ENCODE measurements around the gene SCGB2A2.

Gene SCGB2A2

DNA sequence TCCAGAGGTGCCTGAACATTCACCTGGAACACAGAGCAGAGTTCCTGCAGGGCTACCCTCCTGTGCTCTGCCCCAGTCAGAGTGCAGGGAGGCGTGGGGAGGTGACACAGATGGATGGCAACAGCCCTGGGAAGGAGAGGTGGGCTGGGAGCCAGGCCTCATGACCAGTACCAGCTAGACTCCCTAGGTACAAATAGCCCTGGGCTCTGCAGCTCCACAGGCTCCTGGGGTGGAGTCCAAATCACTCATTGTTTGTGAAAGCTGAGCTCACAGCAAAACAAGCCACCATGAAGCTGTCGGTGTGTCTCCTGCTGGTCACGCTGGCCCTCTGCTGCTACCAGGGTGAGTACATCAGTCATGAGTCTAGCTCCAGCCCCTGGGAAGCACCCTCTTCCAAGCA lies 27.9 kb upstream of the SCGB2A2 start, which contains the start of gene SCGB1D2:
TSS of gene SCGB1D2 (plus strand) at position 219 of the 400 bp plus-strand sequence. CDS start at position 288, 69 bp downstream.
- TF ChIP-seq, protein P1, sequence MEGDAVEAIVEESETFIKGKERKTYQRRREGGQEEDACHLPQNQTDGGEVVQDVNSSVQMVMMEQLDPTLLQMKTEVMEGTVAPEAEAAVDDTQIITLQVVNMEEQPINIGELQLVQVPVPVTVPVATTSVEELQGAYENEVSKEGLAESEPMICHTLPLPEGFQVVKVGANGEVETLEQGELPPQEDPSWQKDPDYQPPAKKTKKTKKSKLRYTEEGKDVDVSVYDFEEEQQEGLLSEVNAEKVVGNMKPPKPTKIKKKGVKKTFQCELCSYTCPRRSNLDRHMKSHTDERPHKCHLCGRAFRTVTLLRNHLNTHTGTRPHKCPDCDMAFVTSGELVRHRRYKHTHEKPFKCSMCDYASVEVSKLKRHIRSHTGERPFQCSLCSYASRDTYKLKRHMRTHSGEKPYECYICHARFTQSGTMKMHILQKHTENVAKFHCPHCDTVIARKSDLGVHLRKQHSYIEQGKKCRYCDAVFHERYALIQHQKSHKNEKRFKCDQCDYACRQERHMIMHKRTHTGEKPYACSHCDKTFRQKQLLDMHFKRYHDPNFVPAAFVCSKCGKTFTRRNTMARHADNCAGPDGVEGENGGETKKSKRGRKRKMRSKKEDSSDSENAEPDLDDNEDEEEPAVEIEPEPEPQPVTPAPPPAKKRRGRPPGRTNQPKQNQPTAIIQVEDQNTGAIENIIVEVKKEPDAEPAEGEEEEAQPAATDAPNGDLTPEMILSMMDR (IDR thresholded peaks at IDR 0.05) = peak; percentile 27; the same call in 1 of the 2 replicates

DNA sequence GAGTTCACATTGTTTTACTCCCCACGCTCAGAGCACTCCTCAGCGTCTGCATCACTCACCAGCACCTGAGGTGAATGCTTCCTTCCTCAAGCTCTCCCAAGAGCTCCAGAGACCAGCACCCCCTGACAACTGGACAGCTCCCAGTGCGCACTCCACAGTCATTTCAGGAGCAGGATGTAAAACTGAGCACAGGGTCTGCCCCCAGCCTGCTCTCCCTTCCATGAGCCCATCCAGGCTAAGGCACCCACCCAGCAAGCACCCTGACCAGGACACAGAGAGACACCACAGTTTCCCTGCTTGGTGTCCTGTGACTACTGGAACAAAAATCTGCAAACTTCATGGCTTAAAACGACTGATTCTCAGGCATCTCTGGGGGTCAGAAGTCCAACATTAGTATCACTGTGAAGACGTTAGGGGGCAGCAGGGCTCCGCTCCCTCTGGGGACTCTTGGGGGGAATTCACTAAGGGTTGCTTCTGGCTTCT lies 24.6 kb upstream of the SCGB2A2 start:
- TF ChIP-seq, protein P1 (IDR thresholded peaks at IDR 0.05) = 0 out of 2 replicates have a peak, but pooled peaks have one; percentile 30

DNA sequence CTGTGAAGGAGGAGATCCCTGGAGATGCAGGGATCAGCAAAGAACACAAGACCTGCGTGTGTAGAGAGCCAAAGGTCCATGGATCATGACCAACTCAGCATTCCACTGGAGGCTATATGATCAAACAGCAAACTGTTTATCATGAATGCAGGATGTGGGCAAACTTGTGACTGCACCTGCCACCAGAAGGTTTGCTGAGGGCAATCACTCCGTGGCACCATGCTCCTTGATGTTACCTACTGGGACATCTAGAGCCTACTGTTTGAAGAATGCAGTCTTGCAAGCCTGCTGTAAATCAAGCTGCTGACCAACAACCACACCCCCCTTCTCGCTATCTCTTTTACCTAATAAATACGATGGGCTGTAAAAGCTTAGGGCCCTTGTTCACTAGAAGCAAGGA lies 18.3 kb upstream of the SCGB2A2 start:
- TF ChIP-seq, protein P1 (IDR thresholded peaks at IDR 0.05) = no peak

DNA sequence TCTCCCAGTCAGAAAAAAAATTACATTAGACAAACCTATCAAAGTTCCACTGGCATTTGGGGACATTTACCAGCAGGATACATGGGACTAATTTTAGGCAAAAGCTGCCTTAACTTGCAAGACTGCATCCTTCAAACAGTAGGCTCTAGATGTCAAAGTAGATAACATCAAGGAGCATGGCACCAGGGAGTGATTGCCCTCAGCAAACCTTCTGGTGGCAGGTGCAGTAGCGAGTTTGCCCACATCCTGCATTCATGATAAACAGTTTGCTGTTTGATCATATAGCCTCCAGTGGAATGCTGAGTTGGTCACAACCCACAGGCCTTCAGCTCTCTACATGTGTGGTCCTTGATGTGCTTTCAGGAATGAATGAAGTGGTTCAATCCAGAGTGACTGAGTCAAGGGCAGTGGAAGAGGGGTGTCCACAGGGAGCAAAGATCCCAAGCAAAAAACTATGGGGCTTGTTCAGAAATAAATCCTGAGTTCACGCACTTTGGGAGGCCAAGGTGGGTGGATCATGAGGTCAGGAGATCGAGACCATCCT lies 15.9 kb upstream of the SCGB2A2 start:
- TF ChIP-seq, protein P1 (IDR thresholded peaks at IDR 0.05) = no peak

DNA sequence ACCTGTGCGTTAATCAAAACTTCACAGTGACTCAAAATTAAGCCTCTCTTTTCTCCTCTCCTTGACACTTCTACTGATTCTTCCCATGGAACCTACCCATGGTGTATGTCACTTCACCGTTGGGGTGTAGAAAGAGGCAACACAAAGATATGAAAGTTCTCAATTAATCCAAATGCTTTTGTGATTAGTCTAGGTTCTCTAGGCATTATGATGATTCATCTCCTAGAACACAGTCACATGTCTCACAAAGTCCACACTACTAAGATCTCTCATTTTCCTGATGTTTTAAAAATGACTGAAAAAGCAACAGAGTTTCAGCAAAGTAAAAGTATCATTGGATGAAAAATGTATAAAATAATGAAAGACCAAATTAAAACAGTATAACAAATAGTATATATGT lies 13.7 kb upstream of the SCGB2A2 start:
- TF ChIP-seq, protein P1 (IDR thresholded peaks at IDR 0.05) = no peak

DNA sequence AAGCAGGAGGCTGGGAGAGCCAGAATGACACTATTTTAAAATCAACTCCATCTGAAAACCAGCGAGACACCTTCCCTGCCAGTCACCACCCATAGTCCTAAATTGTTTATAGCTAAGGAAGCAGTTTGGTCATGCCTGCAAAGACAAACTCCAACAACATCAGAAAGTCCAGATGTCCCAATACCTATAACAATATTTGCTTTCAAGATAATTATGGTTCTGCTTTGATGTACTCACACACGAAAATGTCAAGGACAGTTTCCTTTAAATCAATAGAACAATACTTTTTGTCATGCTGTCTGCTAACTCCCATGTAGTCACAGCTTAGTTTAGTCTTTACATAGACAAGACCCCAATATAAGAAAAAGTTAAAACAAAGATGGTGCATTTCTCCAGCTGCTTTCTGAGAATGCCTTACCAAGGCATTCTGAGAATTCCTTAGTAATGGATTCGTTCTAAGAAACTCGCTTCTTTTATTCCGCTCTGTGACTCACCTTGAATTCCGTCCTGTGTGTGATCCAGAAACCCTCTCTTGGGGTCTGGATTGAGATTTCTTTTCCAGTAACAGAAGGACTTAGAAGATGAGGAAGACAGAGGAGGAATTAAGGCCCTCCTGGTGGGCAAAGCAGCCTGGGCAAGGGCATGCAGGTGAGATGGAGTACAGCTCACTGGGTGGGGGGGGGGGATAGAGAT lies 9.6 kb upstream of the SCGB2A2 start:
- TF ChIP-seq, protein P1 (IDR thresholded peaks at IDR 0.05) = no peak

DNA sequence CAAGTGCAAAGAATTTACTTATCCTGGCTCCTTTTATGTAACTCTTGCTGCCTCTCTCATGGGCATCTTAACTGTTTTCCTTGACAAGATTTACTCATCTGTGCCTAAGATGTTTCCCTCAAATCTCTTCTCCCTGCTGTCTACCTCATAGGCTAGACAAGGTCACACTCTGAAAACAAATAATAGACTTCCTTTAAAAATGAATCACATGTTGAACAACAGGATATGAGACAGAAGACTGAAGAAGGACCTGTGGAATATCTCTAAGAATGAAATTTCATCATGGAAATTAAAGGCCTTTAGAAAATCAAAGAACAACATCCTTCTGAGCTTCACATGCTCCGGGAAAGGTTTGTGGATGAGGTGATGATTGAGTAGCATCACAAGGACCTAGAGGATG lies 6.0 kb upstream of the SCGB2A2 start:
- TF ChIP-seq, protein P1 (IDR thresholded peaks at IDR 0.05) = no peak
